ENCODE measurements around the gene NDUFS2. TPM values are rescaled to one million over a fixed set of nuclear protein-coding genes. Genes with fewer than 3 reads are reported as not detected.
A peak's percentile ranks its signal among the peaks of the same experiment; 100 is the strongest.

NDUFS2 gene
- total and polyA plus RNA-seq, 2 of the 8 experiments (the other 6 are each of a cell fraction or from before 2014, with no cell fraction given), result 95.1 to 113 TPM

DNA sequence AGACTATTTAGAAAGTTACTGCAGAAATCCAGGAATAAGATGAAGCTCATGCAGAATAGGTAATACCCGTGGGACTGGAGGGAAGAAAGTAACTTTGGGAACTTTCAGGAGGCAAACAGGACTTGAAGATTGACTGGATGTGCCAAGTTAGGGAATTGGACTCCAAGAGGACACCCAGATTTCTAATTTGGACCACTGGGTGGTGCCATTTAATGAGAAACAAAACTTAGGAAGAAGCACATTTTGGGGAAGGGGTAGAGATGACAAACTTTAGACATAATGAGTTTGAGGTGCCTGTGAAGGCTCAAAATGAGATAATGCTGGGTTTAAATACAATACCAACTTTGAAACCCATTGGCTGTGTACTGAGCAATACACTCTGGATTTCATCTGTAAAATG, 21.5 kb upstream of the NDUFS2 start:
- H3K4me3 ChIP-seq (ENCODE audit: extremely low read depth in 1 of 4, insufficient read depth in 2 of 4, low read depth in 3 of 4, low read length in 4 of 4), result no peak overlapping the region
- H2BK120ac ChIP-seq (replicated peaks; ENCODE audit: low read depth, low read length), result no peak overlapping the region
- WGBS, 2 experiments (ENCODE audit: extremely low coverage in 1 of 2, insufficient coverage in 1 of 2, insufficient read length in 1 of 2, insufficient replicate concordance in 2 of 2, low coverage in 1 of 2, low lambda C conversion rate in 2 of 2, missing lambda C conversion rate in 1 of 2), result 83% methylated on average over 1 of the region's 1 CpG; no CpG with 5 or more reads in 1 of the 2 experiments
- H3K4me1 ChIP-seq (replicated peaks in 1 of 4; ENCODE audit: control insufficient read depth in 3 of 4, insufficient read depth in 4 of 4, low read length in 3 of 4), result peaks cover 0 to 13% (median under 1%) of the 10 kb centered on the region in 4 experiments; a peak in 3 of 7 replicates
- H4K20me1 ChIP-seq (replicated peaks in 1 of 2; ENCODE audit: control insufficient read depth in 1 of 2, insufficient read depth in 2 of 2, low read length in 2 of 2), result peaks cover 0 to 4% of the 10 kb centered on the region in 2 experiments
- no peak overlapping the region for H2BK15ac ChIP-seq (ENCODE audit: low read length)
- no peak overlapping the region for H3K56ac ChIP-seq (replicated peaks; ENCODE audit: insufficient read length, low read depth, low read length)
- H3K79me2 ChIP-seq (ENCODE audit: control insufficient read depth in 1 of 2, insufficient read depth in 2 of 2, low read length in 2 of 2), result peaks cover 0 to 4% of the 10 kb centered on the region in 2 experiments; a peak in 1 of 4 replicates
- H3K4ac ChIP-seq (replicated peaks; ENCODE audit: insufficient read length, low read depth, low read length), result no peak overlapping the region
- H3K4me2 ChIP-seq (ENCODE audit: insufficient read depth in 1 of 2, low read depth in 2 of 2, low read length in 2 of 2), result no peak overlapping the region
- ChIA-PET POLR2A (ENCODE audit: partially characterized antibody) (interaction anchor here (1.6 kb wide), 1 partner anchor 20 kb away, joined by 5 read pairs; no protein-coding TSS in a partner anchor), CTCF (ENCODE audit: partially characterized antibody) (interaction anchor here (0.9 to 5.5 kb wide), 10 partner anchors 10 to 259 kb away, joined by 3 to 37 read pairs (median 4); partner anchors contain the start of genes CFAP126 and PPOX)
- no peak overlapping the region for H3K27ac ChIP-seq (ENCODE audit: low read depth, low read length)
- H4K91ac ChIP-seq (replicated peaks; ENCODE audit: insufficient read length, low read length), result no peak overlapping the region
- peaks cover 4% of the 10 kb centered on the region for H3K79me1 ChIP-seq (ENCODE audit: low read depth, low read length)
- H4K5ac ChIP-seq (ENCODE audit: insufficient read length, low read depth, low read length), result no peak overlapping the region
- no peak overlapping the region for H3K14ac ChIP-seq (ENCODE audit: insufficient read length)
- H4K8ac ChIP-seq (ENCODE audit: extremely low read depth, insufficient read depth, low read length), result no peak overlapping the region
- peaks cover 2% of the 10 kb centered on the region; the same call in 1 of the 2 replicates for H3K23me2 ChIP-seq (ENCODE audit: low read depth, low read length)
- H3K36me3 ChIP-seq (ENCODE audit: control insufficient read depth in 2 of 4, insufficient read depth in 4 of 4, low read length in 3 of 4), result peaks cover 0 to 2% (median 0%) of the 10 kb centered on the region in 4 experiments; a peak in 1 of 8 replicates
- H3K9ac ChIP-seq (replicated peaks in 1 of 4; ENCODE audit: extremely low read depth in 1 of 4, low read depth in 3 of 4, low read length in 3 of 4), result no peak overlapping the region
- H2BK12ac ChIP-seq (ENCODE audit: low read depth, low read length), result no peak overlapping the region
- no peak overlapping the region for H3K18ac ChIP-seq (ENCODE audit: extremely low read depth, low read length)
- DNase-seq (ENCODE audit: low read depth in 1 of 2, low spot score in 2 of 2), result no peak
- no peak overlapping the region for H2AFZ ChIP-seq (ENCODE audit: low read length)
- no peak overlapping the region for H2BK20ac ChIP-seq (ENCODE audit: low read length)
- H2BK5ac ChIP-seq (ENCODE audit: low read depth, low read length), result no peak overlapping the region
- no peak overlapping the region for H3K23ac ChIP-seq (ENCODE audit: insufficient read length)
- H2AK5ac ChIP-seq (ENCODE audit: low read depth, low read length), result no peak overlapping the region
- H3K27me3 ChIP-seq (replicated peaks in 1 of 4; ENCODE audit: control insufficient read depth in 3 of 4, extremely low read depth in 1 of 4, insufficient read depth in 3 of 4, low read length in 3 of 4), result no peaks in the 10 kb centered on the region
- H3K9me3 ChIP-seq (ENCODE audit: insufficient read depth in 2 of 2, low read depth in 1 of 2, low read length in 1 of 2), result no peaks in the 10 kb centered on the region
- FAIRE-seq, result no peak
- TF ChIP-seq SUZ12 (IDR thresholded peaks at IDR 0.05; ENCODE audit: low read length) (no peak), EGR1 (IDR thresholded peaks at IDR 0.05; ENCODE audit: borderline replicate concordance, low read depth, low read length) (no peak), PHF8 (conservative IDR thresholded peaks at IDR 0.05; ENCODE audit: low read depth, low read length) (no peak), POLR2A (IDR thresholded peaks at IDR 0.05; ENCODE audit: control extremely low read depth in 1 of 2, low read depth in 2 of 2, low read length in 2 of 2) (no peak), RAD21 (IDR thresholded peaks at IDR 0.05 in 1 of 2, conservative IDR thresholded peaks at IDR 0.05 in 1 of 2; ENCODE audit: low read depth in 2 of 2, low read length in 2 of 2) (peak; percentile 51 to 63), HDAC2 (IDR thresholded peaks at IDR 0.05; ENCODE audit: borderline replicate concordance in 1 of 2, low read depth in 2 of 2, low read length in 2 of 2) (no peak), TEAD4 (IDR thresholded peaks at IDR 0.05; ENCODE audit: low read depth, low read length) (no peak), POLR2AphosphoS5 (IDR thresholded peaks at IDR 0.05; ENCODE audit: low read depth, low read length) (no peak), SIN3A (conservative IDR thresholded peaks at IDR 0.05 in 1 of 2, IDR thresholded peaks at IDR 0.05 in 1 of 2; ENCODE audit: low read depth in 1 of 2, low read length in 2 of 2) (no peak), RFX5 (IDR thresholded peaks at IDR 0.05; ENCODE audit: borderline replicate concordance, low read depth, low read length) (no peak), KDM1A (IDR thresholded peaks at IDR 0.05; ENCODE audit: borderline replicate concordance, low read length) (no peak), YY1 (IDR thresholded peaks at IDR 0.05; ENCODE audit: low read depth, low read length) (no peak), RXRA (IDR thresholded peaks at IDR 0.05; ENCODE audit: insufficient read depth, low read depth, low read length) (no peak)

Data from H1 (cell line).